Measurements from ENCODE around the gene EGFL6. TPM values are rescaled to one million over a fixed set of nuclear protein-coding genes. Genes with fewer than 3 reads are reported as not detected.

The EGFL6 gene
- not detected in 2 replicates for total RNA-seq

GRCh38 chrX:13569479-13570260 lies at the start of gene EGFL6:
TSS of gene EGFL6 (plus strand) at chrX:13569601. CDS start at chrX:13569862, 261 bp downstream.

DNA sequence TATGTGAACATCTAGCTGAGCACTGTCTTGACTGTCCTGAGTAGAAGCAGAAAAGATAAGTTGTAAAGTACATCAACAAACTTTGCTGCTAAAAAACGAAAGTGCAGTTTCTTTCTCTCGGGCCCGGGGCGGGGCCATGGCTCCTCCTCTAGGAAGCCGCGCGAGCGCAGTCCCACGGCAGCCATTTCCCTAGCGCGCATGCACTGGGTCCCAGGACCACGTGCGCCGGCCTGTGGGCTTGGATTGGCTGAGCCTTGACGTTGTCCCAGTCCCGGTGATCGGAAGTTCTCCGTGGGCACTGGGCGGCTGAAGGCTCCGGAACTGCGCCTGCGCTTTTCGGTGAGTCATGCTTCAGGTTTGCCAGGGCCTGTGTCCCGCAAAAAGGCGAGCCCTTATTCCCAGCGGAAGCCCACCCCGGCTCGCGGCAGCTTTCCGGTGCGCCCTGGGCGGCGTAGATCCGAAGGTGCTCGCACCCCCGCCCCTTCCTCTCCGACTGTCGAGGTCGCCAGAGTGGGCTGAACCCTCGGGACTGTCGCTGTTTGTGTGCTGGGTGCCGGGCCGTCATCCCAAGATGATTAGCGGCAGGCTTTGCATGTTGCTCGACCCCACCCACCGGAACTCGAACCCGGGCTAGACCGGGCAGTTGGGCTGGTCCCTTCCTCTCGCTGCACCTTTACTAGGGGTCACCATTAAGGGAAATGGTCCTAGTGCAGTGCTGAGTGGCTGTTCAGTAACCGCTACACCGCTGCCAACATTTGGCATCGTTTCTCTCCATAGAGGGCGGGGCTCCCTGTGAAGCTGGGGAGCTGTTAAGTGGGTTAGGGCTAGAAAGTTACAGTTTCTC lies 83.7 kb downstream of the EGFL6 start, which contains the start of gene TCEANC:
TCEANC (plus strand) TSS at position 292 of the 844 bp plus-strand sequence. CDS start 9,368 bp downstream, outside the sequence.

Other genes with a start within 250 kb of the EGFL6 start
- not detected in 2 replicates for gene ATXN3L, start 249.5 kb upstream of the EGFL6 start, total RNA-seq
- gene TCEANC, start 83.5 kb downstream of the EGFL6 start, total RNA-seq, result 3.2 TPM in 2 replicates
- 22.6 and 28.7 TPM in 2 replicates for gene RAB9A, start 119.5 kb downstream of the EGFL6 start, total RNA-seq
- 9.4 and 12.2 TPM in 2 replicates for gene TRAPPC2, start 165.0 kb downstream of the EGFL6 start, total RNA-seq
- 9.0 and 14.5 TPM in 2 replicates for gene OFD1, start 165.1 kb downstream of the EGFL6 start, total RNA-seq
- 30.8 and 36.3 TPM in 2 replicates for gene GPM6B, start 247.5 kb downstream of the EGFL6 start, total RNA-seq